BE2C (cell line): Measurements from ENCODE around the gene ZBTB8B.
A peak's percentile ranks its signal among the peaks of the same experiment; 100 is the strongest.
"Not testable (repeated sequence)": the region's sequence is repeated elsewhere in the genome, so short reads cannot be mapped to it uniquely, and the experiment has no call there.

Experiments used
- DNase-seq: peaks from one replicate; pipeline ENCODE4 v3.0.0-alpha.2; 2020
- H3K27me3 ChIP-seq: fragments of 250-450 bp; sonication (Bioruptor Pico); 2 replicates; pipeline ENCODE4 v1.5.1; 2020; ENCODE audit warnings: mild to moderate bottlenecking
- H3K36me3 ChIP-seq: fragments of 250-450 bp; sonication (Bioruptor Pico); 2 replicates; pipeline ENCODE4 v1.5.1; 2020; ENCODE audit warnings: mild to moderate bottlenecking
- H3K4me1 ChIP-seq: fragments of 250-450 bp; sonication (Bioruptor Pico); 2 replicates; pipeline ENCODE4 v1.5.1; 2020
- H3K4me3 ChIP-seq: 2 replicates; pipeline ENCODE4 v1.5.1; 2011; ENCODE audit warnings: low read depth, low read length
- H3K9me3 ChIP-seq: fragments of 250-450 bp; sonication (Bioruptor Pico); 2 replicates; pipeline ENCODE4 v1.5.1; 2020
- TF ChIP-seq, protein P1 (sequence below): IDR thresholded peaks from 2 replicates; pipeline ENCODE4 v1.5.1; 2012; ENCODE audit warnings: mild to moderate bottlenecking, low read depth, low read length

Gene ZBTB8B

GRCh38 chr1:32448773-32449456 is 16.0 kb upstream of the ZBTB8B start:
- TF ChIP-seq, protein P1, sequence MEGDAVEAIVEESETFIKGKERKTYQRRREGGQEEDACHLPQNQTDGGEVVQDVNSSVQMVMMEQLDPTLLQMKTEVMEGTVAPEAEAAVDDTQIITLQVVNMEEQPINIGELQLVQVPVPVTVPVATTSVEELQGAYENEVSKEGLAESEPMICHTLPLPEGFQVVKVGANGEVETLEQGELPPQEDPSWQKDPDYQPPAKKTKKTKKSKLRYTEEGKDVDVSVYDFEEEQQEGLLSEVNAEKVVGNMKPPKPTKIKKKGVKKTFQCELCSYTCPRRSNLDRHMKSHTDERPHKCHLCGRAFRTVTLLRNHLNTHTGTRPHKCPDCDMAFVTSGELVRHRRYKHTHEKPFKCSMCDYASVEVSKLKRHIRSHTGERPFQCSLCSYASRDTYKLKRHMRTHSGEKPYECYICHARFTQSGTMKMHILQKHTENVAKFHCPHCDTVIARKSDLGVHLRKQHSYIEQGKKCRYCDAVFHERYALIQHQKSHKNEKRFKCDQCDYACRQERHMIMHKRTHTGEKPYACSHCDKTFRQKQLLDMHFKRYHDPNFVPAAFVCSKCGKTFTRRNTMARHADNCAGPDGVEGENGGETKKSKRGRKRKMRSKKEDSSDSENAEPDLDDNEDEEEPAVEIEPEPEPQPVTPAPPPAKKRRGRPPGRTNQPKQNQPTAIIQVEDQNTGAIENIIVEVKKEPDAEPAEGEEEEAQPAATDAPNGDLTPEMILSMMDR: peak; percentile 54
- peak; percentile 67 for DNase-seq
- Histone ChIP-seq H3K4me1 (no peaks in the 10 kb centered on the region), H3K4me3 (no peak overlapping the region), H3K36me3 (no peaks in the 10 kb centered on the region), H3K27me3 (no peaks in the 10 kb centered on the region), H3K9me3 (no peaks in the 10 kb centered on the region)

DNA sequence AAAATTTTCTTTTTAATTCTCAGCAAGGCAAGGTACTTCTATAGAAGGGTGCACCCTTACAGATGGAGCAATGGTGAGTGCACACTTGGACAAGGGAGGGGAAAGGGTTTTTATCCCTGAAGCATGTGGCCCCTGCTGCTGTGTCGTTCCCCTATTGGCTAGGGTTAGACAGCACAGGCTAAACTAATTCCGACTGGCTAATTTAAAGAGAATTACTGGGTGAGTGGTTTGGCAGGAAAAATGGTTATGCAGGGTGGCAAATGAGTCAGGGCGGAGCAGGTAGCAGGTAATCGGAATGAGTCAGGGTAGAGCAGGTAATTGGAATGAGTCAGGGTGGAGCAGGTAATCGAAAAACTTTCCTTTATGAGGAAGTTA is 15.4 kb upstream of the ZBTB8B start:
- not testable (repeated sequence) for H3K9me3 ChIP-seq, H3K27me3 ChIP-seq, H3K36me3 ChIP-seq, H3K4me1 ChIP-seq, DNase-seq, H3K4me3 ChIP-seq

GRCh38 chr1:32454726-32455125 is 10.1 kb upstream of the ZBTB8B start:
- Histone ChIP-seq H3K4me1 (no peaks in the 10 kb centered on the region), H3K9me3 (no peaks in the 10 kb centered on the region), H3K36me3 (no peaks in the 10 kb centered on the region), H3K4me3 (no peak overlapping the region), H3K27me3 (no peaks in the 10 kb centered on the region)
- TF ChIP-seq, protein P1: no peak
- peak; percentile 30 for DNase-seq

- Histone ChIP-seq H3K27me3 (no peaks in the 10 kb centered on the region), H3K4me1 (no peaks in the 10 kb centered on the region), H3K9me3 (no peaks in the 10 kb centered on the region), H3K4me3 (no peak overlapping the region), H3K36me3 (no peaks in the 10 kb centered on the region)
- DNase-seq: no peak
- TF ChIP-seq, protein P1: no peak
Observed at GRCh38 chr1:32455958-32456357, 8.9 kb upstream of the ZBTB8B start.

- not testable (repeated sequence) for DNase-seq, H3K4me3 ChIP-seq, H3K27me3 ChIP-seq, H3K4me1 ChIP-seq, H3K9me3 ChIP-seq, H3K36me3 ChIP-seq
Observed at GRCh38 chr1:32458798-32459197, 6.1 kb upstream of the ZBTB8B start.

DNA sequence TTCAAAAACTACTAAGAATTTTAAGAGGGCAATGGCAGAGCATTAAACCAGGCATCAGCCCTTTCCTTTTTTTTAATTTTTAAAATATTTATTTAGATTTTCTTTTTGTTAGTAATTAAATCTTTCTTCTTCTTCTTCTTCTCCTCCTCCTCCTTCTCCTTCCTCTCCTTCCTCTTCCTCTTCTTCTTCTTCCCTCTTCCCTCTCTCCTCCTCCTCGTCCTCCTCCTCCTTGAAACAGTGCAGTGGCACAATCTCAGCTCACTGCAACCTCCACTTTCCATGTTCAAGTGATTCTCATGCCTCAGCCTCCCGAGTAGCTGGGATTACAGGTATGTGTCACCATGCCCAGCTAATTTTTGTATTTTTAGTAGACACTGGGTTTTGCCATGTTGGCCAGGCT is 1.9 kb upstream of the ZBTB8B start:
- H3K4me1 ChIP-seq, H3K36me3 ChIP-seq, H3K4me3 ChIP-seq, DNase-seq, H3K9me3 ChIP-seq: not testable (repeated sequence)
- peaks cover 11% of the 10 kb centered on the region for H3K27me3 ChIP-seq

- Histone ChIP-seq H3K36me3 (no peaks in the 10 kb centered on the region), H3K27me3 (peaks cover 11% of the 10 kb centered on the region), H3K9me3 (no peaks in the 10 kb centered on the region), H3K4me1 (no peaks in the 10 kb centered on the region), H3K4me3 (peak overlapping the region; percentile 54)
- TF ChIP-seq, protein P1: no peak
- no peak for DNase-seq
Observed at GRCh38 chr1:32464191-32464715, 619 bp upstream of the ZBTB8B start.

GRCh38 chr1:32465578-32465933 is 684 bp downstream of the ZBTB8B start:
- peaks cover 11% of the 10 kb centered on the region for H3K27me3 ChIP-seq
- TF ChIP-seq, protein P1: no peak
- H3K9me3 ChIP-seq: no peaks in the 10 kb centered on the region
- no peak for DNase-seq
- H3K36me3 ChIP-seq: no peaks in the 10 kb centered on the region
- H3K4me1 ChIP-seq: no peaks in the 10 kb centered on the region
- peak overlapping the region; percentile 54 for H3K4me3 ChIP-seq
